ENCODE results near the gene PLCXD1. TPM values are rescaled to one million over a fixed set of nuclear protein-coding genes. Genes with fewer than 3 reads are reported as not detected.
"Not testable (repeated sequence)": the region's sequence is repeated elsewhere in the genome, so short reads cannot be mapped to it uniquely, and the experiment has no call there.

The PLCXD1 gene
- total RNA-seq, 1 experiment from 2014 or later = 6.5 TPM

GRCh38 chrX:348461-349117 lies 67.4 kb downstream of the PLCXD1 start:
- no peak for DNase-seq (ENCODE audit: extremely low read depth, low read depth)

- DNase-seq (ENCODE audit: extremely low read depth, low read depth) = no peak
These were observed 68.0 kb downstream of the PLCXD1 start for GRCh38 chrX:349196-349595.

- no peak for DNase-seq (ENCODE audit: extremely low read depth, low read depth)
These were observed 68.5 kb downstream of the PLCXD1 start for GRCh38 chrX:349702-350101.

- no peak for DNase-seq (ENCODE audit: extremely low read depth, low read depth)
These were observed 69.0 kb downstream of the PLCXD1 start for GRCh38 chrX:350148-350533.

GRCh38 chrX:350534-351323 lies 69.5 kb downstream of the PLCXD1 start:
- no peak for DNase-seq (ENCODE audit: extremely low read depth, low read depth)

- not testable (repeated sequence) for DNase-seq (ENCODE audit: extremely low read depth, low read depth)
These were observed 70.1 kb downstream of the PLCXD1 start for GRCh38 chrX:351324-351641.

GRCh38 chrX:351736-352135 lies 70.6 kb downstream of the PLCXD1 start:
- no peak for DNase-seq (ENCODE audit: extremely low read depth, low read depth)

GRCh38 chrX:352181-352580 lies 71.0 kb downstream of the PLCXD1 start:
- DNase-seq (ENCODE audit: extremely low read depth, low read depth) = no peak

- DNase-seq (ENCODE audit: extremely low read depth, low read depth) = no peak
These were observed 71.6 kb downstream of the PLCXD1 start for GRCh38 chrX:352582-353314.

Other genes starting within 250 kb of the PLCXD1 start
- 50.5 and 58.6 TPM in 2 replicates for gene GTPBP6, start 37.4 kb downstream of the PLCXD1 start, total RNA-seq (2014; rRNA removed; shearing (Covaris generic))
- 38.1 and 45.3 TPM in 2 replicates for gene PPP2R3B, start 105.5 kb downstream of the PLCXD1 start, total RNA-seq (2014; rRNA removed; shearing (Covaris generic))